T-helper 9 cell (primary cell): ENCODE data around the gene RUFY3.
"Not testable (repeated sequence)": the region's sequence is repeated elsewhere in the genome, so short reads cannot be mapped to it uniquely, and the experiment has no call there.

Source experiments
- DNase-seq: peaks from one replicate; pipeline ENCODE4 v3.0.0-alpha.2; 2020
- total RNA-seq, 2 donors: gene quantifications; one replicate each; lab custom pipeline; 2026; lab: John Stamatoyannopoulos, UW

RUFY3 gene
- total RNA-seq: 35.2 to 46.8 reads per million in 2 donors

- DNase-seq: no peak
Measured at GRCh38 chr4:70721747-70722146, at the start of gene RUFY3. RUFY3 (plus strand) TSS chr4:70721964; CDS start chr4:70722574, 610 bp downstream.

GRCh38 chr4:70674191-70674590, 47.6 kb upstream of the RUFY3 start:
- DNase-seq: no peak

- no peak for DNase-seq
Measured at GRCh38 chr4:70674731-70675130, 47.0 kb upstream of the RUFY3 start.

GRCh38 chr4:70676554-70677090, 45.1 kb upstream of the RUFY3 start:
- DNase-seq: no peak

GRCh38 chr4:70678383-70678999, 43.3 kb upstream of the RUFY3 start:
- no peak for DNase-seq

- no peak for DNase-seq
Measured at GRCh38 chr4:70680934-70681333, 40.8 kb upstream of the RUFY3 start.

GRCh38 chr4:70681704-70682103, 40.1 kb upstream of the RUFY3 start:
- DNase-seq: no peak

GRCh38 chr4:70682142-70682541, 39.6 kb upstream of the RUFY3 start:
- DNase-seq: not testable (repeated sequence)

- DNase-seq: peak; percentile 5
Measured at GRCh38 chr4:70687392-70687791, 34.4 kb upstream of the RUFY3 start.

- peak; percentile 93 for DNase-seq
Measured at GRCh38 chr4:70687821-70688794, 33.7 kb upstream of the RUFY3 start, which contains the start of gene UTP3. UTP3 (plus strand) TSS chr4:70688532; CDS start chr4:70688678, 146 bp downstream.

- DNase-seq: no peak
Measured at GRCh38 chr4:70688795-70689231, 33.0 kb upstream of the RUFY3 start.

- DNase-seq: no peak
Measured at GRCh38 chr4:70691661-70692060, 30.1 kb upstream of the RUFY3 start.

GRCh38 chr4:70694633-70695032, 27.1 kb upstream of the RUFY3 start:
- not testable (repeated sequence) for DNase-seq

GRCh38 chr4:70698435-70698834, 23.3 kb upstream of the RUFY3 start:
- DNase-seq: not testable (repeated sequence)

GRCh38 chr4:70700712-70701111, 21.1 kb upstream of the RUFY3 start:
- no peak for DNase-seq

- DNase-seq: no peak
Measured at GRCh38 chr4:70701271-70701670, 20.5 kb upstream of the RUFY3 start.

GRCh38 chr4:70702592-70702991, 19.2 kb upstream of the RUFY3 start:
- not testable (repeated sequence) for DNase-seq

- no peak for DNase-seq
Measured at GRCh38 chr4:70703619-70704214, 18.0 kb upstream of the RUFY3 start.

GRCh38 chr4:70704215-70704930, 17.4 kb upstream of the RUFY3 start:
- peak; percentile 63 for DNase-seq

GRCh38 chr4:70704931-70705182, 16.9 kb upstream of the RUFY3 start:
- DNase-seq: no peak

GRCh38 chr4:70705183-70706043, 16.4 kb upstream of the RUFY3 start:
- DNase-seq: peak; percentile 70

- no peak for DNase-seq
Measured at GRCh38 chr4:70706044-70706461, 15.7 kb upstream of the RUFY3 start.
